DMS53 treated with DMSO at 0.1 percent for 48 hours (cell line): Measurements from ENCODE around the gene LAS1L.
"Not testable (repeated sequence)": the region's sequence is repeated elsewhere in the genome, so short reads cannot be mapped to it uniquely, and the experiment has no call there.

Experiments used
- DNase-seq: peaks from one replicate; lab custom pipeline; 2025; ENCODE audit not compliant: unreplicated experiment; lab: John Stamatoyannopoulos, UW

The LAS1L gene

DNA sequence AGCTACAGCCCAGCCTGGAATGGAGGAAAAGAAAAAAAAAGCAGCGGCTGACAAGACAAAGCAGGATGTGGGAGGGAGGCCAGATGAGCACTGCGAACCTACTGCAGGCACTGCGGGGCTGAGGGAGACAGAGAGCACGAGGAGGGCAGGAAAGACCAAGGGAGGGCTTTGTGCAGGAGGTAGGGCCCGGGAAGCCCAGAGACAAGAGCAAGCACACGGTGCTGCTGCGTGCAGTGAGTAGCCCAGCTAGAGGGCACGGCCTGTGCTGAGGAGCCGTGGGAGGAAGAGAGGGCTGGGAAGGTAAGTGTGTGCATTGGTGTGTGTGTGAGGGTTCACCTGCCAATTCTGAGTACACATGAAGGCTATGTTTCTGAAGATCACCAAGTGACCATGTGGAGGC lies 15.6 kb downstream of the LAS1L start:
- not testable (repeated sequence) for DNase-seq

DNA sequence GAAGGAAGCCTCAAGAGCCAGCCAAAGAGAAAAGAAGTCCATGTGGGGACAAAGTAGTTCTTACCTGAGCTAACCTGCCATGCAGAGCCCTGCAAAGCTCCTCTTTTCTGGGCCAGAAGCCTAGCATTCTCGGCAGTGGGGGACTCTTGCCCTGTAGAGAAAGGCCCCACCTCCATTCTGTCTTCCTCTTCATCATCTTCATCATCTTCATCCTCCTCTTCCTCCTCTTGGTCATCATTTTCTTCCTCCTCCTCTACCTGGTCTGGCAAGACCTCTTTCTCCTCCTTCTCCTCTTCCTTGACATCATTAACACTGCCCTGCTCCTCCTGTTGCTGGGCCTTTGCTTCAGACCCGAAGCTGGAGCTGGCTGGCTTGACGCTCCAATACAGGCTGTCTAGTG lies 16.7 kb downstream of the LAS1L start:
- DNase-seq, result no peak

DNA sequence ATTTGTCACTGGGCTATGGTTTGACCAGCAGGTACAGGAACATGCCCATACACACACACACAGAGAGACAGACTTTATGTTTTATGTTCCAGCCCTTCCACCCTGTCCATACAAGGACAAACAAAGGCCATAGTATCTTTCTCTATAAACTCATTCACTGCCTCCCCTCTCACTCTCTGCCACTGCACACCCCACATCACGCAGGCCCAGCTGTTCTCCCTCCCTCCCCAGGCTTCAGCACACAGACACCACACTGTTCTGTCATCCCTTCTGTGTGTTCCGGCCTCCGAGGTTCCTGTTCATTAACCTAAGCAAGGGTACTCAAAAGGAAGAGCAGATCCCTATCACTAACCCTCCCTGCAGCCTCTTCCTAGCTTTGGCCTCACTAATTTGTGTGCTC lies 17.8 kb downstream of the LAS1L start:
- no peak for DNase-seq

DNA sequence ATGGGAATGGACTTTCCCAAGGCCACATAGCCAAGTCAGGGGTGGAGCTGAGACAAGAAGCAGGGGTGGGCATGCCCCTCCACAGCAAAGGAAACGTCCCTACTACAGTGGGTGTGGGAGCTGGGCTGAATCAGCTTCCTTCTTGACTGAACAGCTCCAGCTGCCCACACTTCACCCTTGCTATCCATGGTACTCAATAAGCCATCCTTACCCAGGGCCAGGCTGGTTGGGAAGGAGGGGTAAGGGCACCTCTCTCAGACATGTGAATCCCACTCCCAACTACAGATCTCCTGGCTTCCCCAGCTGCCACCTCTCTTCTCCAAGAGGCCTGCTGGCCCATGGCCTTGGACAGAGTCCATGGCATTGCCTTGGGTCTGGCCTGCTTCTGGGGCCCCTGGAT lies 21.0 kb downstream of the LAS1L start:
- no peak for DNase-seq

DNA sequence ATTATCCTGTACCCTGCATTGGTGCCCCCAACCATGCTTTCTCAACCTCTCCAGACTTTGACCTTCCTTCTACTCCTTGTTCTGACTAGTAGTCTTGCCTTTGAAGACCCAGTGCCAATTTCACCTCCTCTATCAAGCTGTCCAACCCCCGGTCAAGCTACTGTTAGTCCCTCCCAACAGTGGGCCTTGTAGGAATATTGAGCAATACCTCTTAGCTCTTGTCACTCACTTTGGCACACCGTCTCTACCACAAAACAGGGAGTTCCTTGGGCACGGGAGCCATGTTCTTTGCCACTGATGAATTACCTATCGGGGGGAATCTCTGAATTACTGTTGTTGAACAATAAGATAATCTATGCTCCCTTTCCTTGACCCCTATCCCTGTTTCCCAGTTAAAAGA lies 25.2 kb downstream of the LAS1L start:
- DNase-seq, result no peak

DNA sequence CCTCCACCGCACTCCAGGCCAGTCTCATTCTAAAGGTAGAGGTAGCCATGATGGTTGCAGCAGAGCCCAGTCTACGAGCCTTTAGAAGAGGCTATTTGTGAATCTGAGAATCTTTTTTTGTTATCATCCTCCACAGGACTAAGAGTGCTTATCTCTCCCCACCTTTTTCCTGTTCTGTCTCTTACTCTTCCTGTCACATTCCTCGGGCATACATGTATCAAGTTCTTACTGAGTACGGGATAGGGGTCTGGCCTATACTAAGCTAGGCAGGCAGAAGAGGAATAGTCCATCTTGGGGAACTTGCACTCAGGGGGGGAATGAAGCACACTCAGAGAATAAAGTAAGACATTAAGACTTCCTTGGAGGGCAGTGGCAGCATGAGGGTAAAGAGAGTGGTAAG lies 25.7 kb downstream of the LAS1L start:
- DNase-seq, result no peak

DNA sequence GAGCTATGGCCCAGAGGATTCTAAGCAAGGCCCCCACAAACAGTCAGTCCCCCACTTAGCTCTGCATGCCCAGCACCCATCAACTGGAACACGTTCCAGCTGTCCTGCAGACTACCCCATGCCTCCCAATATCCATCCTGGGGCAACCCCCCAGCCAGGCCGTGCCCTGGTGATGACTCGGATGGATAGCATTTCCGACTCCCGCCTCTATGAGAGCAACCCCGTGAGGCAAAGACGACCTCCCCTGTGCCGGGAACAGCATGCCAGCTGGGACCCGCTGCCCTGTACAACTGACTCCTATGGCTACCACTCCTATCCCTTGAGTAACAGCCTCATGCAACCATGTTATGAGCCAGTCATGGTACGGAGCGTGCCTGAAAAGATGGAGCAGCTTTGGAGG lies 32.0 kb downstream of the LAS1L start:
- no peak for DNase-seq

DNA sequence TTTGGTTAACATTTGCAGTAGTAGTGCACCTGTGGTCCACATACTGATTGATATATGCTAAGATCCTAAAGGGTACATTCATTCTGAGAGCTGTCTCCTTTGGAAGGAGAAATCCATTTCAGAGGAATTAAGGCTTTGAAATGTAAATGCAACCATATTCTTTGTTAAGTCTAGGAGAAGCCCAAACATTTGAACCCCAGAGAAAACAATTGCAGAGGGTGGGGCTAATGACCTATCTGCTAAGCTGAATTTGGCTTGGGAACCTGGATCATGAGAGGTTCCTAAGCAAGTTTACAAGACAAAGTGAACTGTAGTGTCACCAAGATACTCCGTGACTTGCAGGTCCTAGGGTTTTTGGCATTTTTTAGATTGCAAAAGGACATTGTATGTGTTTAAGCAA lies 41.2 kb downstream of the LAS1L start:
- DNase-seq, result no peak

DNA sequence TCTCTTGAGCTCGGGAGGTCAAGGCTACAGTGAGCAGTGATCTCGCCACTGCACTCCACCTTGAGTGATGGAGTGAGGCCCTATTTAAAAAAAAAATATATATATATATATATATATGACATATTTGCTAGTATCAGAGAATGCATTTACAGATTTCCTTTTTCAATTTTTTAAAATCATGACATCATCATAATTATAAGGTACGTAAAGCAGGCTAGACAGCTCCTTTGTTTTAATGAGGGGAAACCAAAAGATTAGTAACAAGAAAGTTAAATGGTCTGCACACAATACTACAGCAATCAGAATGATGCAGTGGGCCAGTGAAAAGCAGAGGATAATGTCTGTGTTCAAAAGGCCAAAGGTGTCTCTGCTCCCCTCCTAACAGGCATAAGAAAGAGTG lies 43.0 kb downstream of the LAS1L start:
- DNase-seq, result no peak

DNA sequence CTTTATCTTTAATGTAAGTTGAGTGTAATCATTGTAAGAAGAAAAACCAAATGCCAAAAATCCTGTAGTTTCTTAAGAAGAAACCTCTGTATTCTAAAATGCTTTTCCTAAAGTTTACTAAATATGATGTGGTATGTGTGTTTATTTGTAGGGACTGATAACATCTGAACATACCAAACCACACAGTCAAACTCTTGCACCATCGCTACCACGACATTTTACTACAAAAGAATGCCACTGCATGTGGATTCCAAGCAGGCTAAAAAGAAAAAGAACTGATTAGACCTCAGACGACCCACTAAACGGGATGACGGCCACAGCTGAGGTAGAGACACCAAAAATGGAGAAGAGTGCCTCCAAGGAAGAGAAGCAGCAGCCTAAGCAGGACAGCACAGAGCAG lies 46.1 kb downstream of the LAS1L start:
- DNase-seq, result no peak

DNA sequence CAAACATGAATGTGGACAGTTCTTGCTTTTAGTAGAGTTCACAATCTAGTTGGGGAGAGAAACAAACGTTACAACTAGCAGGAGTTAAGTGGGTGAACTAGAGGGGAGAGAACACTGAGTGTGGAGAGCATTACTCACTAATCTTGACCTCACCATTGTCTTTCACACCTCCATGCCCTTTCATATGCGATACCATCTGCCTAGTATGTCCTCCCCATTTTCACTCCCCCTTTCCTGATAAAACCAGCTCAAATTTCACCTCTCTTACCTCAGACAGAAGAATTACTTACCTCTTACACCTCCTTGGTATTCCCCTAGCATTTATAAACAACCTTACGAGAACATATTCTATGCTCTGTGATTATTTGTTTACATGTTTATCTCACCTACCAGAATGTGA lies 53.6 kb downstream of the LAS1L start:
- no peak for DNase-seq

DNA sequence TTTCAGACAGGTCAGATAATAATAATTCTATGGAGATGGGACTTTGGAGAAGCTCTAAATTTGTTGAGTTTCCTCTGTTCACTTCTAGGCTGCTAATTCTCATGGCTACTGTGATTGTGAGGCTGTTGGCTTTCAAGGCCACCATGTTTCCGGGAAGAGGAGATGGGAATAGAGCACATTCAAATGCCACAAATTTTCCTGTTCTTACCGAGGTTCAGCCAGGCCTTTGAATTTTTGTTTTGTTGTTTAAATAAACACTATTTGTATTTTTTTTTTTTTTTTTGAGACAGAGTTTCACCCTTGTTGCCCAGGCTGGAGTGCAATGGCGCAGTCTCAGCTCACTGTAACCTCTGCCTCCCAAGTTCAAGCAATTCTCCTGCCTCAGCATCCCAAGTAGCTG lies 55.5 kb downstream of the LAS1L start:
- not testable (repeated sequence) for DNase-seq

DNA sequence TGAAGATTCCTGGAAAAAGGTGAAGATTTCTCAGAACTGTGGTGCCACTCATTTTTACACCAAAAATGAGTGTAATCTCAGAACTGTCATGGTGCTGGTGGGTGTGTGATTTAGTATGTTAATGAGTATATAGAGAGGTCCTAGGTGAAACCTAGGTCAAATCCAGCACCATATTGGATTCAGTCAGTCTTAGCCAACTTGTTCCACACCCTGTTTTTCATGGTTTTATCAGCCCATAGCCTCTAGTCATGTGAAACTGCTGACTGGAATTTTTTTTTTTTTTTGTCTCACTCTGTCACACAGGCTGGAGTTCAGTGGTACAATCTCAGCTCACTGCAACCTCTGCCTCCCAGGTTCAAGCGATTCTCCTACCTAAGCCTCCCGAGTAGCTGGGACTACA lies 58.0 kb downstream of the LAS1L start:
- DNase-seq, result no peak

DNA sequence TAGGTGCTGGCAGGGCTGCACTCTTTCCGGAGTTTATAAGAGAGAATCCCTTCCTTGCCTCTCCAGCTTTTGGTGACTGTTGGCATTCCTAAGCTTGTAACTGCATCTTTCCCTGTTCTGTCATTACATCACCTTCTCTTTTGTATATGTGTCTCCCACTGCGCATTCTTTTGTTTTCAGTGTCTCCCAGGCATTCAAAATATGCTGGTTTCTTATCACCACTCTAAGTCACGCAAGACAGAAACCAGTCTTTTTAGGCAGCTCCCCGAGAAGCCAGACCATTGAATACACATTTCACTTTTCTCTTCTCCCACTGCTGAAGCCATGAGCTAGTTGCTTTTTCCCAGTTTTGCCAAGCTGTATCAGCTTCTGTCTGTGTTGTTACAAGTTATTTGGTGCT lies 71.0 kb downstream of the LAS1L start:
- DNase-seq, result no peak
